GM12873 (cell line): ENCODE data around the gene GPHB5.

Experiments
- CTCF ChIP-seq: IDR thresholded peaks from 2 replicates; pipeline ENCODE4 v1.5.1; 2012; ENCODE audit warnings: low read depth, mild to moderate bottlenecking, moderate library complexity, low read length, control low read depth; ENCODE audit not compliant: insufficient read depth; ENCODE audit errors: missing control alignments

Gene GPHB5

GRCh38 chr14:63290741-63291430 lies 27.8 kb downstream of the GPHB5 start:
- no peak for TF ChIP-seq CTCF

- no peak for TF ChIP-seq CTCF
Observed at GRCh38 chr14:63288853-63289252, 29.9 kb downstream of the GPHB5 start.

GRCh38 chr14:63287666-63288483 lies 30.9 kb downstream of the GPHB5 start:
- no peak for TF ChIP-seq CTCF

GRCh38 chr14:63286071-63286470 lies 32.7 kb downstream of the GPHB5 start:
- no peak for TF ChIP-seq CTCF

GRCh38 chr14:63283884-63284248 lies 34.9 kb downstream of the GPHB5 start:
- TF ChIP-seq CTCF, result no peak

GRCh38 chr14:63282997-63283883 lies 35.5 kb downstream of the GPHB5 start:
- no peak for TF ChIP-seq CTCF
